ENCODE data around the gene STOX1.
"Not testable (repeated sequence)": the region's sequence is repeated elsewhere in the genome, so short reads cannot be mapped to it uniquely, and the experiment has no call there.

The STOX1 gene

DNA sequence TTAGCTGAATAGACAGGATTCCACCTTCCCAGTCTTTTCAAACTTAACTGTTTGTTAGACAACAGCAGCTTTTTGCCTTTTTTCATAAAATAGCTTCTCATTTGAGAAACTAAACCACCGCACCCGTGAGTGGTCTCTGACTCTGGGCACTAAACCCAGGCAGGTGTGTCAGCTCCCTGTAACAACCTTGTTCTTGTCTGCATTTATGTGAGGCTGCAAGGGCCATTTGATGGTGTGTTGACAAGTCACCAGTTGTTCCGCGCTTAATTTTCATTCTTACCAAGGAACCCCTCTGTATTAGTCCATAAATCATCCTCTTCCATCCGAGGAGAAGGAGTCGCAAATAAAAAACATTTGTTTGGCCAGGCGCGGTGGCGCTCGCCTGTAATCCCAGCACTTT lies 1.5 kb downstream of the STOX1 start:
- DNase-seq (ENCODE audit: low read depth) = no peak

GRCh38 chr10:68829521-68829920 lies 2.2 kb downstream of the STOX1 start:
- DNase-seq (ENCODE audit: low read depth) = no peak

DNA sequence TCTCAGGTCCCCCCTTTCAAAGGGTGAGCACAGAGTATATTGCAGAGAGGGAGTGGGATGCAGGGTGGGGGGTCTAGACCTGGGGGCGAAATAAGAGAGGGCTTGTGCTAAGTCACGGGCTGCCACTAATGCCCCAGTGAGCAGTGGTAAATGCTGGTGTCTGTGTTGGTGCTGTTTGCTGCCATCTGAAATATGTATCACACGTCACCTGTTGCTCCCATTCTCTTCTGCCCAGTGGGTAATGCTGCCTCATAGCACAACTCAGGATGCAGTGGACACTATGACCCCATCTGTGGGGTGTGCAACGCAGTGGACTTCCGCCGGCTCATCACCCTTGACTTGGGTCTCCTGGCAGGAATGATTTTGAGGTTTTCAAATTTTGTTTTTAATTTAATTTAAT lies 2.6 kb downstream of the STOX1 start:
- no peak for DNase-seq (ENCODE audit: low read depth)

GRCh38 chr10:68831961-68832455 lies 4.7 kb downstream of the STOX1 start:
- no peak for DNase-seq (ENCODE audit: low read depth)

DNA sequence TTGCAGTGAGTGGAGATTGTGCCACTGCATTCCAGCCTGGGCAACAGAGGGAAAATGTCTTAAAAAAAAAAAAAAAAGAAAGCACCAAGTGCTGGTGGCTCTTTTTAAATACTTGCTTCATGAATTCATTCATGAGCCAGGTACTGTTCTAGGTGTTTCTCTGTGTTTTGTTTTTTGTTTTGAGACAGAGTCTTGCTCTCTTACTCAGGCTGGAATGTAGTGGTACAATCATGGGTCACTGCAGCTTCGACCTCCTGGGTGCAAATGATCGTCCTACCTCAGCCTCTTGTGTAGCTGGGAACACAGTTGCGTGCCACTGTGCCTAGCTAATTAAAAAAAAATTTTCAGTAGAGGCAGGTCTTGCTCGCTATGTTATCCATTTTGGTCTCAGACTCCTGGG lies 5.3 kb downstream of the STOX1 start:
- DNase-seq (ENCODE audit: low read depth) = no peak

- no peak for DNase-seq (ENCODE audit: low read depth)
These were observed 10.4 kb downstream of the STOX1 start for GRCh38 chr10:68837626-68838322.

GRCh38 chr10:68840650-68841049 lies 13.3 kb downstream of the STOX1 start:
- not testable (repeated sequence) for DNase-seq (ENCODE audit: low read depth)

GRCh38 chr10:68848281-68848680 lies 20.9 kb downstream of the STOX1 start:
- DNase-seq (ENCODE audit: low read depth) = no peak

DNA sequence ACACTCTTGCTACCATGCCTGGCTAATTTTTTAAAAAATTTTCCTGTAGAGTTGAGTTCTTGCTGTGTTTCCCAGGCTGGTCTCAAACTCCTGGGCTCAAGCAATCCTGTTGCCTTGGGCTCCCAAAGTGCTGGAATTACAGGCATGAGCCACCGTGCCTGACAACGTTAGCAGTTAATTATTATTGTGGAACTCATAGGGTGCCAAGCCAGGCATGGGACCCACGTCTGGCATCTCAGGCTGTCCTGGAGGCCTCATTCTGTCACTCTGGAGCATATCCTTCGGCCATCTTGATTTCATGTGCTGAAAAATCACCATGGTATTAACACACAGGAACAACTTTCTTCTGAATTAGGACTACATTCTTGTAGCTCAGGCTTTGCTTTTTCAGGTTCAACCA lies 21.5 kb downstream of the STOX1 start:
- DNase-seq (ENCODE audit: low read depth) = no peak

GRCh38 chr10:68856352-68856751 lies 29.0 kb downstream of the STOX1 start:
- no peak for DNase-seq (ENCODE audit: low read depth)

GRCh38 chr10:68857005-68857404 lies 29.7 kb downstream of the STOX1 start:
- DNase-seq (ENCODE audit: low read depth) = no peak

DNA sequence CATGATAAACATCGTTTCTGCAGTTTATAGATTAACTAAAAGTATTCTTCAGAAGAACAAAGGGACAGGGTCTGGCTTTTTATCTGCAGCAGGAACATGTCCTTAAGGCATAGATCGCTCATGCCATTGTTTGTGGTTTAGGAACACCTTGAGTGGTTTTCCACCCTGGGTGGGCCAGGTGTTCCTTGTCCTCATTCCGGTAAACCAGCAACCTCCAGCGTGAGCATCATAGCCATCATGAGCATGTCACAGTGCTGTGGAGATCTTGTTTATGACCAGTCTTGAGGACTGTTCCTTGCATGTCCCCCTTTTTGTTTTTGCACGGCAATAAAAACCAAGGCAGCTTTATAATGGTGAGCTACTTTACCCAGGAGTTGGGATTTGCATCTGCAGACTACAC lies 33.9 kb downstream of the STOX1 start:
- no peak for DNase-seq (ENCODE audit: low read depth)

- DNase-seq (ENCODE audit: low read depth) = no peak
These were observed 37.3 kb downstream of the STOX1 start for GRCh38 chr10:68864611-68865010.

GRCh38 chr10:68868173-68868572 lies 40.8 kb downstream of the STOX1 start:
- DNase-seq (ENCODE audit: low read depth) = not testable (repeated sequence)

DNA sequence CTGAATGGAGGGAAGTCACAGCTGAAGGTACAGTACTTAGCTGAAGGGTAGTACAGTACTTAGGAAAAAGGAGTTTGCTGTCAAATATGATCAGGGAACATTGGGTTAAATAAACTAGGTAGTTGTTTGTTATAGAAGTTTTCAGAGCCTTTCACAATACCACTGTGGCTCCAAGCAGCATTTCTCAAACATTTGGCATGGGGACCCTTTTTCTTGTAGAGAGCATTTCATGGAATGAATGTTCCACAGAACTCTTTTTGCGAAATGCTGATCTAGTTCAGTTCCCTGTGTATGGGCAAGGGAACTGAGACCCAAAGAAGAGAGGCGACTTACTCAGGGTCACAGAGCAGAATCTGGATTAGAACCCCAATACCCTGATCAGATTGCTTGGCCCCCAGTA lies 42.3 kb downstream of the STOX1 start:
- DNase-seq (ENCODE audit: low read depth) = no peak

DNA sequence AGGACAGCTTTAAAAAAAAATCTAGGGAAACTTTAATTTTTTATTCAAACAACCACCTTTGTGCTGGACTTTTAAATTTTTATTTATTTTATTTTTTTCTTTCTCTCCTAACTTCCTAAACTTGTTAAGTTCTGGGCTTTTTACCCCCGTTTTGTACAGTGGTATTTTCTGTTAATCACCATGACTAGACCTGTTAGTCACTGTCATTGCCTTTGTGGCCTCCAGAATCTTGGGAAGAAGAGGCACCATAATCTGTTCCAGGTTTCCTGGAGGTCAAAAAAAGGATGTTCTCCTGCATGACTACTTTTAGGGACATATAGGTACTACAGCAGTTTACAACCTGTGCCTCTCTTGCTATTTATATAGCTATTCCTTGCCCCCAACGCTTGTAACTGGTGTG lies 42.7 kb downstream of the STOX1 start:
- DNase-seq (ENCODE audit: low read depth) = no peak

GRCh38 chr10:68870545-68871104 lies 43.3 kb downstream of the STOX1 start:
- no peak for DNase-seq (ENCODE audit: low read depth)

DNA sequence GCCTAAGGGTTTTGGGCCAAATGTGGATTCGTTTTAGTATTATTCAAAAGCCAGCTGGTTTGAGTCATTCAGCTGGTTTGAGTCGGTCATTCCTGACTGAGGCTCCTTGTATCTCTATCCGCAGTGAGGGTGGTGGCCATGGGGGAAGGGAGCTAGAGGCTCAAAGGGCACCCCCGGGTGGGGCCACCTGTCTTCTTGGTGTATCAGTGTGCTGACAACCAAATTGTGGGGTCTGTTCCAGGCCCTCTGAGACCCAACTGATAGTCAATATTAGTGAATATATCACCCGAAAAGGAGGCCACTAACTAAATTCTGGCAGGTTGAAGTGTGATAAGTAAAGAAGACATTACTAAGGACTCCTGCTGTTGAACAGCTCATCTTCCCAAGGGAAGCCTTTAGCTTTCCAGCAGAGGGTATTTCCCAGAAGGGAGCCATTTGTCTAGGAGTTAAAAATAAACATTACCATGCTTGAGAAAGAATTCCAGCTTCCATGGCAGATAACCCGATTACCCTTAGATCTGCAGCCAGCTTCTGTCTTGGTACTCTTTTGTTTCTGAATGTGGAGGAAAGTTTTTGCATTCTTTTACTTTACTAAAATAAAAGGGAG lies 43.9 kb downstream of the STOX1 start:
- no peak for DNase-seq (ENCODE audit: low read depth)

GRCh38 chr10:68871731-68872342 lies 44.5 kb downstream of the STOX1 start:
- DNase-seq (ENCODE audit: low read depth) = no peak

DNA sequence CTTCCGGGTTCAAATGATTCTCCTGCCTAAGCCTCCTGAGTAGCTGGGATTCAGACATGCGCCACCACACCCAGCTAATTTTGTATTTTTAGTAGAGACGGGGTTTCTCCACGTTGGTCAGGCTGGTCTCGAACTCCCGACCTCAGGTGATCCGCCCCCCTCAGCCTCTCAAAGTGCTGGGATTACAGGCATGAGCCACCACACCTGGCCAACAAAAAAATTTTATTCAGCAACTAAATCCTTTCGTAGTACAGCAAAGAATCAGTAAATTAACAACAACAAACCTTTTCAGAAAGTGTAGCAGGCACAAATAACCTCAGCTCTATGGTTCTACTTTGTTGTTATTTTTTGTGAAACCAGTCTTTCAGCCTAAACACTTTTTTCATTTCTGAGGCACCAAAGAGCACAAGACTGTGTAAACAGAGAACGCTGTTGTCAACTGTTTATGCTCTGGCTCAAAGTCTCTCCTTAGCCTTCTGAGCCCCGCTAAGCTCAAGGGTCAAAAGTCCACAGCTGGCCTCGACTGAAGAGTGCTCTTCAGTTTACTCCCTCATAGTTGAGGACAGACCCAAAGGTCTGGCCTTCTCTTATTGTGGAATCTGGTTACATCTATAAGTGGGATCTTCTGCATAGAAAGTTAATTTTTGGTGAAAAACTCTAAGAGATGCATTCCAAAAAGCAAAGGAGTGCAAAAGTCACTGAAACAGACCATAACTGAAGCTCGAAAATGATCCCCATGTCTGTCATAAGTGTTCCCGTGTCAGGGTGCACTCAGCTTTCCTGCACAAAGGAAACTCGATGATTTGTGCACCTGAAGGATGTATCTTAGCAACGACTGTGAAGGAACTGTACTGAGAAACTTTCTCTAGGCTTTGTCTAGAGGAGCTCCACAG lies 49.2 kb downstream of the STOX1 start:
- DNase-seq (ENCODE audit: low read depth) = no peak

DNA sequence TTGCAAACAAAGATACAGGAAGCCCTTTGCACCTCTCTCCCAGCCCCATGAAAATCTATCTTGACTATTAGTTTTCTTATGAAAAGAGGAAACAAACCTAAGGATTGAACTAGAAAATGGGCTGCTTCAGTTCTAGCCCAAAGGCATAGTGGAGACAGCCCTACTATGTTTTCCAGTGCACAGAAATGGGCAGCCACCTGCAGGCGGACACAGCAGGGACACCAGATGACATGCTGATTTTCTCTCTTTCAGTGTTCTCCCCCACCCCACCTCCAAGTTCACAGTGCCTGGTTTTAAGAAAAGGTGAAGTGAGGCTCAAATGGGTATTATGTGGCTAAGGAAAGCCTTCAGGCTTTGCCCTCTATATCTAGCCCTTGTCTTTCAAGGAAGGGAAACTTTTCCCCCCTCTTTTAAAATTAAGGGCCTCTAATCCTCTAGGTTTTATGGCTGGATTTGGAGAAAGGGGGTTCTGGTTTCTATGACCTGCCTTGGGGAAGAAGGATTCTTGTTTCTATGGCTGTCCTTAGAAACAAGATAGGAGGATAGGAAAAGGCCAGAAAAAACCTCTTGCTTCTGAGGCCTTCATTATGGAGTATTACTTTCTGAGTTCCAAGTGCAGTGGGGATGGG lies 50.3 kb downstream of the STOX1 start:
- no peak for DNase-seq (ENCODE audit: low read depth)

DNA sequence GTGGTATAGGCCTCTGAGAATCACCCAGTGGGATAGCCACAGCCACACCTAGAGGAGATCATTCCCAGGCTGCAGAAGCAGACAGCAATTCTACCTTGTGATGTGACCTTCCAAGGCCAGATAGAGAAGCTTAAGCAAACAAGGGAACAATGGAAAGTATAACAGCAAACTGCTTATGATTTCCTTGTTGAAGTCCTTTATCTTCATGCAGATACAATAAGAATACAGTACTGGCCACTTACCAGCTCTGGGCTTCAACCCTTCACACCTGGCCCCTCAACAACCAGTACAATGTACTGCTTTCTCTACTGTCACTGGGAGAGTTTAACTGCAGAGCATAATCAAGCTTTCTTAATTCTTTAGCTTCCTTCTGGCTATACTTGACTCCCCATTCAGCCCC lies 51.2 kb downstream of the STOX1 start:
- no peak for DNase-seq (ENCODE audit: low read depth)
